MM.1S (cell line): ENCODE results near the gene TMEM184B.

ENCODE experiments used
- EZH2 ChIP-seq: fragments of 300-600 bp; sonication (generic); optimal IDR thresholded peaks from 2 replicates; pipeline ENCODE3; 2017; ENCODE audit warnings: low read depth, mild to moderate bottlenecking, antibody characterized with exemption, low read length, mixed read lengths
- EZH2phosphoT487 ChIP-seq: fragments of 300-600 bp; sonication (generic); IDR thresholded peaks from 2 replicates; pipeline ENCODE4 v1.6.1; 2018; ENCODE audit warnings: antibody characterized with exemption, low read length
- TF ChIP-seq, protein P1 (sequence below): fragments of 300-600 bp; sonication (generic); IDR thresholded peaks from 2 replicates; pipeline ENCODE4 v1.5.1; 2016; ENCODE audit warnings: antibody characterized with exemption, low read length, mixed read lengths

GRCh38 chr22:38226853-38227649, 45.8 kb downstream of the TMEM184B start:
- TF ChIP-seq EZH2 (no peak), EZH2phosphoT487 (no peak)
- TF ChIP-seq, protein P1, sequence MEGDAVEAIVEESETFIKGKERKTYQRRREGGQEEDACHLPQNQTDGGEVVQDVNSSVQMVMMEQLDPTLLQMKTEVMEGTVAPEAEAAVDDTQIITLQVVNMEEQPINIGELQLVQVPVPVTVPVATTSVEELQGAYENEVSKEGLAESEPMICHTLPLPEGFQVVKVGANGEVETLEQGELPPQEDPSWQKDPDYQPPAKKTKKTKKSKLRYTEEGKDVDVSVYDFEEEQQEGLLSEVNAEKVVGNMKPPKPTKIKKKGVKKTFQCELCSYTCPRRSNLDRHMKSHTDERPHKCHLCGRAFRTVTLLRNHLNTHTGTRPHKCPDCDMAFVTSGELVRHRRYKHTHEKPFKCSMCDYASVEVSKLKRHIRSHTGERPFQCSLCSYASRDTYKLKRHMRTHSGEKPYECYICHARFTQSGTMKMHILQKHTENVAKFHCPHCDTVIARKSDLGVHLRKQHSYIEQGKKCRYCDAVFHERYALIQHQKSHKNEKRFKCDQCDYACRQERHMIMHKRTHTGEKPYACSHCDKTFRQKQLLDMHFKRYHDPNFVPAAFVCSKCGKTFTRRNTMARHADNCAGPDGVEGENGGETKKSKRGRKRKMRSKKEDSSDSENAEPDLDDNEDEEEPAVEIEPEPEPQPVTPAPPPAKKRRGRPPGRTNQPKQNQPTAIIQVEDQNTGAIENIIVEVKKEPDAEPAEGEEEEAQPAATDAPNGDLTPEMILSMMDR, result no peak
